Heart left ventricle (tissue), 16 donors: ENCODE results near the gene CDK6. TPM values are rescaled to one million over a fixed set of nuclear protein-coding genes. Genes with fewer than 3 reads are reported as not detected.

Experiments used
- ATAC-seq, 4 donors: fragments of 200-7000 bp; cut with Tn5 transposase; one replicate each; pipeline ENCODE4 v1.9.1; 2020 to 2022; ENCODE audit warnings: moderate library complexity in 4 of 4, mild to moderate bottlenecking in 3 of 4, moderate number of reproducible peaks in 1 of 4
- DNase-seq, 5 donors: peaks; one replicate each; pipeline ENCODE4 v3.0.0-alpha.2; 2020
- H3K27ac ChIP-seq, 12 donors: fragments of 200-600 bp; sonication (generic) in 4 of 12; one replicate each; pipeline versions ENCODE4 v1.5.0 to v1.8.0; 2016 to 2022; ENCODE audit warnings: mild to moderate bottlenecking in 2 of 12
- H3K27me3 ChIP-seq, 9 donors: fragments of 200-600 bp; sonication (generic) in 2 of 9; one replicate each; pipeline versions ENCODE4 v1.5.1 to v1.8.0; 2016 to 2022; ENCODE audit warnings: mild to moderate bottlenecking in 3 of 9
- H3K36me3 ChIP-seq, 9 donors: fragments of 200-600 bp; sonication (generic) in 2 of 9; one replicate each; pipeline versions ENCODE4 v1.5.0 to v1.8.0; 2018 to 2022; ENCODE audit warnings: mild to moderate bottlenecking in 2 of 9
- H3K4me1 ChIP-seq, 12 donors: fragments of 200-600 bp; sonication (generic) in 4 of 12; one replicate each; pipeline versions ENCODE4 v1.5.0 to v1.8.0; 2016 to 2022; ENCODE audit warnings: mild to moderate bottlenecking in 3 of 12
- H3K4me3 ChIP-seq, 12 donors: fragments of 200-600 bp; sonication (generic) in 4 of 12; one replicate each; pipeline versions ENCODE4 v1.5.0 to v1.8.0; 2017 to 2022; ENCODE audit warnings: mild to moderate bottlenecking in 9 of 12, moderate library complexity in 4 of 12
- H3K9me3 ChIP-seq, 12 donors: fragments of 200-600 bp; sonication (generic) in 4 of 12; one replicate each; pipeline versions ENCODE4 v1.5.0 to v1.8.0; 2016 to 2022; ENCODE audit warnings: mild to moderate bottlenecking in 1 of 12
- CTCF ChIP-seq, 12 donors: fragments of 200-600 bp; sonication (generic) in 4 of 12; IDR thresholded peaks; one replicate each; pipeline versions ENCODE4 v1.5.0 to v1.8.0; 2018 to 2022; ENCODE audit warnings: antibody characterized with exemption in 12 of 12, mild to moderate bottlenecking in 5 of 12
- POLR2A ChIP-seq, 2 donors: fragments of 450-650 bp; IDR thresholded peaks; one replicate each; pipeline ENCODE4 v1.6.1; 2017; ENCODE audit warnings: antibody characterized with exemption in 2 of 2, mild to moderate bottlenecking in 2 of 2, moderate library complexity in 2 of 2
- WGBS, 4 donors: extraction: QIAGEN DNeasy Blood & Tissue Kit in 2 of 4; methylation state at CpG; one replicate each; pipeline versions ENCODE4 v1.1.5 to v1.1.7; 2013 to 2018; 5-methylcytosine and 5-hydroxymethylcytosine counted together
- intact Hi-C, 10 donors: fragments of 100-400 bp; cut with DNase I; formaldehyde crosslinking; loops; one replicate each; pipeline versions ENCODE4 v1.11.1 to v1.14.2; 2022
- polyA plus RNA-seq, 2 donors: library from polyadenylated mRNA; stranded (reverse); fragments of 200-250 nt; gene quantifications; one replicate each; pipeline ENCODE4 v1.2.3, GENCODE V29; 2013
- total RNA-seq, 9 donors: library from RNA; depleted of rRNA in 2 of 9; stranded (reverse); fragments of >200 nt in 2 of 9; fragmentation: NEBNext Ultra II Directional in 3 of 9; extraction: Animal tissue kit (Norgen Biotek cat#: 25700) in 3 of 9; gene quantifications; one replicate each; pipeline versions ENCODE4 v1.1.0 to v1.2.4, GENCODE V29; 2016 to 2023
- donor health status: ischemic (EF 13 %, LVEDD 7.1; RV severe dilation, severe dysfunction).
- donor health status: healthy with polysubstance abuse.
- donor health status: DM: no; HTN: yes; CAD: no.
- donor health status: DM: no; HTN: no; CAD: no.
- donor health status: ischemic (EF 25% LVEDD 6.9; RV normal size, moderate dysfunction).
- donor health status: ischemic (EF 25% LVEDD 5.7; RV mildly dilated, moderate dysfunction).
- donor health status: healthy.
- donor health status: DM: yes; HTN: yes; CAD: no.
- donor health status: ischemic (EF 35%, LVEDD 5.7; RV mildly dilated, moderate dysfunction).
- donor health status: nonischemic (EF 11% LVEDD 7.7; RV severe dilation, severe dysfunction).
- donor health status: DM: yes; HTN: yes; CAD: no.
- donor health status: PGD.
- donor health status: ischemic (EF 29% LVEDD 5.4; RV normal size, mild dysfunction).
- donor health status: nonischemic (EF 23%, LVEDD 6.1; RV moderate dilation, normal function).

Gene CDK6
- total and polyA plus RNA-seq, 11 donors = 2.2 to 40.5 (median 18.7) TPM

- no peaks in the 10 kb centered on the region for H3K27me3 ChIP-seq
- TF ChIP-seq POLR2A (IDR thresholded peaks at IDR 0.05) (no peak), CTCF (IDR thresholded peaks at IDR 0.05) (no peak)
- H3K9me3 ChIP-seq = no peaks in the 10 kb centered on the region
- intact Hi-C loops = loop anchor here in 3 of 10 donors (10.0 kb wide), 2 partner anchors 47 to 373 kb away; no protein-coding TSS in a partner anchor
- WGBS, 4 donors = 84 to 89% (median 85%) methylated on average over 5 of the region's 5 CpGs
- H3K36me3 ChIP-seq = no peaks in the 10 kb centered on the region
- no peak overlapping the region for H3K4me3 ChIP-seq
- ATAC-seq = no peak
- peaks cover 0 to 51% (median 18%) of the 10 kb centered on the region in 12 donors for H3K4me1 ChIP-seq
- DNase-seq = no peak
- H3K27ac ChIP-seq = no peak overlapping the region
Measured at GRCh38 chr7:92681633-92682032, 154.7 kb downstream of the CDK6 start.

- no peaks in the 10 kb centered on the region for H3K27me3 ChIP-seq
- no peak overlapping the region for H3K27ac ChIP-seq
- ATAC-seq (no peak), DNase-seq (no peak)
- intact Hi-C loops = loop anchor here in 3 of 10 donors (10.0 kb wide), 2 partner anchors 46 to 374 kb away; no protein-coding TSS in a partner anchor
- TF ChIP-seq POLR2A (IDR thresholded peaks at IDR 0.05) (no peak), CTCF (IDR thresholded peaks at IDR 0.05) (no peak)
- no peaks in the 10 kb centered on the region for H3K9me3 ChIP-seq
- WGBS, 4 donors = 86 to 98% (median 95%) methylated on average over 1 of the region's 1 CpG
- peaks cover 0 to 47% (median 18%) of the 10 kb centered on the region in 12 donors for H3K4me1 ChIP-seq
- H3K36me3 ChIP-seq = no peaks in the 10 kb centered on the region
- no peak overlapping the region for H3K4me3 ChIP-seq
Measured at GRCh38 chr7:92680442-92680841, 155.9 kb downstream of the CDK6 start.

GRCh38 chr7:92678291-92678920 lies 158.0 kb downstream of the CDK6 start:
- 75 to 85% (median 83%) methylated on average over 3 of the region's 3 CpGs for WGBS, 4 donors
- intact Hi-C loops = no loop called here

GRCh38 chr7:92674379-92674778 lies 162.0 kb downstream of the CDK6 start:
- Histone ChIP-seq H3K27ac (no peak overlapping the region), H3K4me3 (no peak overlapping the region), H3K36me3 (peaks cover 0 to 16% (median 6%) of the 10 kb centered on the region in 9 donors), H3K9me3 (no peaks in the 10 kb centered on the region), H3K4me1 (peaks cover 0 to 9% (median 0%) of the 10 kb centered on the region in 12 donors), H3K27me3 (no peaks in the 10 kb centered on the region)
- intact Hi-C loops = no loop called here
- ATAC-seq = no peak
- TF ChIP-seq CTCF (IDR thresholded peaks at IDR 0.05) (no peak), POLR2A (IDR thresholded peaks at IDR 0.05) (no peak)
- DNase-seq = no peak

More at GRCh38 chr7:92678291-92678920, 158.0 kb downstream of the CDK6 start:
- no peaks in the 10 kb centered on the region for H3K9me3 ChIP-seq
- TF ChIP-seq CTCF (IDR thresholded peaks at IDR 0.05) = no peak
- no peak for TF ChIP-seq POLR2A (IDR thresholded peaks at IDR 0.05)
- no peak overlapping the region for H3K4me3 ChIP-seq
- peaks cover 0 to 26% (median 12%) of the 10 kb centered on the region in 12 donors for H3K4me1 ChIP-seq
- no peaks in the 10 kb centered on the region for H3K36me3 ChIP-seq
- no peak overlapping the region for H3K27ac ChIP-seq
- no peak for ATAC-seq
- no peaks in the 10 kb centered on the region for H3K27me3 ChIP-seq
- DNase-seq = no peak
